Keratinocyte (primary cell): ENCODE results near the gene DAPP1. TPM values are rescaled to one million over a fixed set of nuclear protein-coding genes. Genes with fewer than 3 reads are reported as not detected.

Experiments used
- DNase-seq: peaks from one replicate; pipeline ENCODE4 v3.0.0-alpha.2; 2011; ENCODE audit warnings: low read depth, missing footprints, low spot score
- FAIRE-seq: peaks from 2 replicates; lab custom pipeline; 2011; peaks lifted over from hg19 to GRCh38; lab: Jason Lieb, UNC
- H2AFZ ChIP-seq: 2 replicates; pipeline ENCODE4 v1.6.0; 2012; ENCODE audit warnings: low read length, control low read depth, inconsistent platforms; ENCODE audit not compliant: control insufficient read depth
- H3K27ac ChIP-seq: 2 replicates; pipeline ENCODE4 v1.5.1; 2011; ENCODE audit warnings: low read length; ENCODE audit not compliant: control insufficient read depth, insufficient read depth
- H3K27me3 ChIP-seq: 3 replicates; pipeline ENCODE4 v1.6.0; 2011; ENCODE audit warnings: low read length; ENCODE audit not compliant: control insufficient read depth, insufficient read depth; ENCODE audit errors: extremely low read depth
- H3K36me3 ChIP-seq, 2 experiments: 2 replicates in 1 of 2; 3 replicates in 1 of 2; pipeline ENCODE4 v1.5.1; 2011; ENCODE audit warnings: low read length in 2 of 2, mild to moderate bottlenecking in 1 of 2; ENCODE audit not compliant: control insufficient read depth in 2 of 2, insufficient read depth in 2 of 2; ENCODE audit errors: extremely low read depth in 1 of 2
- H3K4me1 ChIP-seq: 3 replicates; pipeline ENCODE4 v1.5.1; 2011; ENCODE audit warnings: low read length; ENCODE audit not compliant: control insufficient read depth, insufficient read depth; ENCODE audit errors: extremely low read depth
- H3K4me2 ChIP-seq: 3 replicates; pipeline ENCODE4 v1.6.0; 2011; ENCODE audit warnings: low read depth, low read length; ENCODE audit not compliant: control insufficient read depth, insufficient read depth; ENCODE audit errors: extremely low read depth
- H3K4me3 ChIP-seq, 3 experiments: fragments of 200-600 bp in 1 of 3; sonication (generic) in 1 of 3; 2 replicates in 2 of 3; 3 replicates in 1 of 3; pipeline ENCODE4 v1.5.1; 2011 to 2016; ENCODE audit warnings: low read length in 3 of 3, mild to moderate bottlenecking in 3 of 3, control low read depth in 2 of 3, inconsistent platforms in 1 of 3, low read depth in 1 of 3, mixed read lengths in 1 of 3, mixed run types in 1 of 3, moderate library complexity in 1 of 3; ENCODE audit not compliant: control insufficient read depth in 2 of 3, insufficient read depth in 2 of 3; ENCODE audit errors: extremely low read depth in 1 of 3
- H3K79me2 ChIP-seq: 2 replicates; pipeline ENCODE4 v1.6.0; 2012; ENCODE audit warnings: low read length; ENCODE audit not compliant: control insufficient read depth, insufficient read depth
- H3K9ac ChIP-seq: 3 replicates; pipeline ENCODE4 v1.6.0; 2011; ENCODE audit warnings: low read length; ENCODE audit not compliant: control insufficient read depth, insufficient read depth; ENCODE audit errors: extremely low read depth
- H3K9me1 ChIP-seq: 3 replicates; pipeline ENCODE4 v1.6.0; 2011; ENCODE audit warnings: low read length; ENCODE audit not compliant: control insufficient read depth, insufficient read depth; ENCODE audit errors: extremely low read depth
- H3K9me3 ChIP-seq: 2 replicates; pipeline ENCODE4 v1.5.1; 2012; ENCODE audit warnings: low read depth, low read length; ENCODE audit not compliant: control insufficient read depth
- H4K20me1 ChIP-seq: 3 replicates; pipeline ENCODE4 v1.6.0; 2011; ENCODE audit warnings: low read length; ENCODE audit not compliant: control insufficient read depth, insufficient read depth; ENCODE audit errors: extremely low read depth
- EZH2 ChIP-seq: IDR thresholded peaks from one replicate; pipeline ENCODE4 v1.6.1; 2012; ENCODE audit warnings: inconsistent platforms, mild to moderate bottlenecking, low read length, moderate library complexity
- dilution Hi-C: fragments of 300-500 bp; cut with MboI; formaldehyde crosslinking; loops from one replicate; pipeline ENCODE4 v1.7.0; 2020; ENCODE audit warnings: low sequenced_read_pairs; ENCODE audit not compliant: extremely low pct_ligation_motif_present
- polyA plus RNA-seq, 5 experiments: library from polyadenylated mRNA; depleted of rRNA in 3 of 5; stranded (reverse) in 3 of 5; stranded (forward) in 1 of 5; unstranded in 1 of 5; fragments of >200 nt; gene quantifications; 1 replicate in 1 of 5; 2 replicates in 3 of 5; 3 replicates in 1 of 5; pipeline versions ENCODE4 v1.2.1 to v1.2.3, GENCODE V29; 2011 to 2012; ENCODE audit warnings: missing spikeins in 2 of 5, low read depth in 1 of 5, low replicate concordance in 1 of 5
- TF ChIP-seq, protein P1 (sequence below), 3 experiments: IDR thresholded peaks in 1 of 3; conservative IDR thresholded peaks in 1 of 3; optimal IDR thresholded peaks in 1 of 3; 2 replicates in 2 of 3; 3 replicates in 1 of 3; pipeline versions ENCODE3 to v1.5.1; 2011; ENCODE audit warnings: low read length in 3 of 3, mild to moderate bottlenecking in 3 of 3, moderate library complexity in 2 of 3, control low read depth in 1 of 3, inconsistent platforms in 1 of 3; ENCODE audit not compliant: insufficient read depth in 2 of 3; ENCODE audit errors: extremely low read depth in 1 of 3

Gene DAPP1
- polyA plus RNA-seq, 1 donor (not counting 4 experiments of a cell fraction or from before 2014, with no cell fraction given) = 80.3 TPM

DNA sequence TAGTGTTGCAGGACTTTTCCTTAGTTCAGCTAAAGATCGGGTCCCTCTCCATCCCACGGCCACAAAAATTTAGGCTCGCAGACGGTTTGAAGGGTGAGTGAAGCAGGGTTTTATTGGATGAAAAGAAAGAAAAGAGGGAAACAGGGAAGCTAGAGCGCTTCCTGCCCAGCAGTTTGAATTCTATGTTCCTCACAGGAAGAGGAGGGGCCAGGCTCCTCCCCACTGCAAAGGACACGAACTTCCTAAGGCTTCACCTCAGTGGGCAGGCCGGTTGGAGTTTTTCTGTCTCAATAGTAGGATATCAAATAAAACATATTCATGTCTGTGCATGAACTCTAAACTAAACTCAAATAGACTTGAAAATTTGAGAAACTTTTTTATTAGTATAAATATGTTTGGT lies 27.4 kb downstream of the DAPP1 start:
- Histone ChIP-seq H2AFZ (no peak overlapping the region), H3K9me3 (no peaks in the 10 kb centered on the region), H3K4me2 (no peak overlapping the region), H3K4me1 (no peaks in the 10 kb centered on the region), H3K36me3 (peaks cover 14 to 15% of the 10 kb centered on the region in 2 experiments), H3K27me3 (no peaks in the 10 kb centered on the region), H3K79me2 (peaks cover under 1% of the 10 kb centered on the region), H3K9me1 (no peaks in the 10 kb centered on the region), H3K9ac (no peak overlapping the region), H3K4me3 (no peak overlapping the region), H3K27ac (no peak overlapping the region), H4K20me1 (no peaks in the 10 kb centered on the region)
- dilution Hi-C loops = no loop called here
- TF ChIP-seq EZH2 = no peak
- TF ChIP-seq, protein P1, sequence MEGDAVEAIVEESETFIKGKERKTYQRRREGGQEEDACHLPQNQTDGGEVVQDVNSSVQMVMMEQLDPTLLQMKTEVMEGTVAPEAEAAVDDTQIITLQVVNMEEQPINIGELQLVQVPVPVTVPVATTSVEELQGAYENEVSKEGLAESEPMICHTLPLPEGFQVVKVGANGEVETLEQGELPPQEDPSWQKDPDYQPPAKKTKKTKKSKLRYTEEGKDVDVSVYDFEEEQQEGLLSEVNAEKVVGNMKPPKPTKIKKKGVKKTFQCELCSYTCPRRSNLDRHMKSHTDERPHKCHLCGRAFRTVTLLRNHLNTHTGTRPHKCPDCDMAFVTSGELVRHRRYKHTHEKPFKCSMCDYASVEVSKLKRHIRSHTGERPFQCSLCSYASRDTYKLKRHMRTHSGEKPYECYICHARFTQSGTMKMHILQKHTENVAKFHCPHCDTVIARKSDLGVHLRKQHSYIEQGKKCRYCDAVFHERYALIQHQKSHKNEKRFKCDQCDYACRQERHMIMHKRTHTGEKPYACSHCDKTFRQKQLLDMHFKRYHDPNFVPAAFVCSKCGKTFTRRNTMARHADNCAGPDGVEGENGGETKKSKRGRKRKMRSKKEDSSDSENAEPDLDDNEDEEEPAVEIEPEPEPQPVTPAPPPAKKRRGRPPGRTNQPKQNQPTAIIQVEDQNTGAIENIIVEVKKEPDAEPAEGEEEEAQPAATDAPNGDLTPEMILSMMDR (optimal IDR thresholded peaks at IDR 0.05 in 1 of 3, IDR thresholded peaks at IDR 0.05 in 1 of 3, conservative IDR thresholded peaks at IDR 0.05 in 1 of 3; ENCODE audit: extremely low read depth in 1 of 3, insufficient read depth in 2 of 3, low read length in 3 of 3) = no peak
- FAIRE-seq = no peak
- DNase-seq = no peak

DNA sequence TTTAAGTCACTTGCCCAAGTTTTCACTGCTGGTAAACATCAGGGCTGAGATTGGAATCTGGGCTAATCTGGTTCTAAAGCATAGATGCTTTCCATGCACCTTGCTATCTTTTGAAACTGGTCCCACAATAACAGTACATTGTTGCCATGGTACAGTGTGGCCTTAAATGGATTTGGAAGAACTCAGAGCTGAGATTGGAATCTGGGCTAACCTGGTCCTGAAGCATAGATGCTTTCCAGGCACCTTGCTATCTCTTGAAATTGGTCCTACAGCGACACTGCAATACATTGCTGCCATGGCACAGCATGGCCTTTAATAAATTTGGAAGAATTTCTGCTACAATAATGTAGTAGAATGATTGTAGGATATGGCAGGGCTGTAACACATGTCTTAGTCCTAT lies 28.6 kb downstream of the DAPP1 start:
- DNase-seq (no peak), FAIRE-seq (no peak)
- H3K4me2 ChIP-seq = no peak overlapping the region

More for the DNA sequence above, 28.6 kb downstream of the DAPP1 start:
- no peaks in the 10 kb centered on the region for H3K4me1 ChIP-seq
- H4K20me1 ChIP-seq = no peaks in the 10 kb centered on the region
- no peak overlapping the region for H2AFZ ChIP-seq
- H3K27me3 ChIP-seq = no peaks in the 10 kb centered on the region
- TF ChIP-seq, protein P1 (optimal IDR thresholded peaks at IDR 0.05 in 1 of 3, IDR thresholded peaks at IDR 0.05 in 1 of 3, conservative IDR thresholded peaks at IDR 0.05 in 1 of 3; ENCODE audit: extremely low read depth in 1 of 3, insufficient read depth in 2 of 3, low read length in 3 of 3) = no peak
- TF ChIP-seq EZH2 = no peak
- H3K9ac ChIP-seq = no peak overlapping the region
- peaks cover 15 to 23% of the 10 kb centered on the region in 2 experiments for H3K36me3 ChIP-seq
- H3K9me3 ChIP-seq = no peaks in the 10 kb centered on the region
- no peaks in the 10 kb centered on the region for H3K79me2 ChIP-seq
- dilution Hi-C loops = no loop called here
- H3K27ac ChIP-seq = no peak overlapping the region
- H3K4me3 ChIP-seq = no peak overlapping the region
- no peaks in the 10 kb centered on the region for H3K9me1 ChIP-seq
